Lower leg skin (tissue), 4 donors: ENCODE results near the gene VPREB3. TPM values are rescaled to one million over a fixed set of nuclear protein-coding genes. Genes with fewer than 3 reads are reported as not detected.

Experiments used
- DNase-seq, 2 donors: peaks; one replicate each; pipeline ENCODE4 v3.0.0-alpha.2; 2019; ENCODE audit warnings: low spot score in 2 of 2
- H3K4me3 ChIP-seq: fragments of 200-600 bp; sonication (generic); 2 replicates; pipeline ENCODE4 v1.5.1; 2017; ENCODE audit warnings: mild to moderate bottlenecking, low read depth; ENCODE audit not compliant: poor library complexity, severe bottlenecking
- POLR2A ChIP-seq, 2 donors: fragments of 450-650 bp; IDR thresholded peaks; one replicate each; pipeline ENCODE4 v1.6.1; 2016 to 2017; ENCODE audit warnings: antibody characterized with exemption in 2 of 2, mild to moderate bottlenecking in 1 of 2, moderate library complexity in 1 of 2
- WGBS, 2 donors: methylation state at CpG; one replicate each; pipeline ENCODE4 v1.1.5; 2018; 5-methylcytosine and 5-hydroxymethylcytosine counted together
- intact Hi-C: fragments of 100-400 bp; cut with DNase I; formaldehyde crosslinking; loops from one replicate; pipeline ENCODE4 v1.15.0; 2023; ENCODE audit warnings: low total_unique reads
- total RNA-seq, 4 donors: library from RNA; depleted of rRNA; stranded (reverse); fragments of >200 nt; gene quantifications; one replicate each; pipeline ENCODE4 v1.1.0, GENCODE V29; 2016
- TF ChIP-seq, protein P1 (sequence below), 3 donors: fragments of 450-650 bp; IDR thresholded peaks; one replicate each; pipeline ENCODE4 v1.5.1; 2016; ENCODE audit warnings: antibody characterized with exemption in 3 of 3, mild to moderate bottlenecking in 3 of 3, moderate library complexity in 2 of 3

VPREB3 gene
- total RNA-seq, 4 donors from 2014 or later, result not detected

DNA sequence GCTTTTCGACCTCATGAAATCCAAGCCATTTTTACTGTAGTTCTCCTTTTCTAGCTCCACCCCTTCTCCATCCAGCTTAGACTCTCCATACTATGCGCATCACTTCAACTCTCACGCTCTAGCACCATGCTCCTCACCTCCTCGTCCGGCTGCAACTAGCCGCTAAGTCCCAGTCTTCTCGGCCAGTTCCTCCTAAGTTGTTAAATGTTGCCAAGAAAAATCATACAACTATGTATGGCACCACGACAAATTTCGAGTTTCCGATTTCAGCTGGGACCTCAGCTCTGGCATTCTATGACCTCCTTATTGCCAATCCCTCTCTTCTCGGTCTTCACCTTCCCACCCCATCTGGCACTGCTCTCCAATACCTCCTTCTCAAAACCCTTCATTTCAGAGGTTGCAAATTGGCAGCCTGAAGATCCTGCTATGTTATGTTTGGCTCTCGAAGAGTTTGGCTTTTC lies 4.4 kb downstream of the VPREB3 start:
- no peak for TF ChIP-seq POLR2A (IDR thresholded peaks at IDR 0.05)
- TF ChIP-seq, protein P1, sequence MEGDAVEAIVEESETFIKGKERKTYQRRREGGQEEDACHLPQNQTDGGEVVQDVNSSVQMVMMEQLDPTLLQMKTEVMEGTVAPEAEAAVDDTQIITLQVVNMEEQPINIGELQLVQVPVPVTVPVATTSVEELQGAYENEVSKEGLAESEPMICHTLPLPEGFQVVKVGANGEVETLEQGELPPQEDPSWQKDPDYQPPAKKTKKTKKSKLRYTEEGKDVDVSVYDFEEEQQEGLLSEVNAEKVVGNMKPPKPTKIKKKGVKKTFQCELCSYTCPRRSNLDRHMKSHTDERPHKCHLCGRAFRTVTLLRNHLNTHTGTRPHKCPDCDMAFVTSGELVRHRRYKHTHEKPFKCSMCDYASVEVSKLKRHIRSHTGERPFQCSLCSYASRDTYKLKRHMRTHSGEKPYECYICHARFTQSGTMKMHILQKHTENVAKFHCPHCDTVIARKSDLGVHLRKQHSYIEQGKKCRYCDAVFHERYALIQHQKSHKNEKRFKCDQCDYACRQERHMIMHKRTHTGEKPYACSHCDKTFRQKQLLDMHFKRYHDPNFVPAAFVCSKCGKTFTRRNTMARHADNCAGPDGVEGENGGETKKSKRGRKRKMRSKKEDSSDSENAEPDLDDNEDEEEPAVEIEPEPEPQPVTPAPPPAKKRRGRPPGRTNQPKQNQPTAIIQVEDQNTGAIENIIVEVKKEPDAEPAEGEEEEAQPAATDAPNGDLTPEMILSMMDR (IDR thresholded peaks at IDR 0.05), result no peak
- no peak for DNase-seq
- intact Hi-C loops, result no loop called here
- WGBS, 2 donors, result 31 to 34% methylated on average over 12 of the region's 12 CpGs
- no peak overlapping the region for H3K4me3 ChIP-seq

GRCh38 chr22:23745791-23746190 lies 8.4 kb downstream of the VPREB3 start:
- 87 to 92% methylated on average over 6 of the region's 6 CpGs for WGBS, 2 donors
- TF ChIP-seq POLR2A (IDR thresholded peaks at IDR 0.05), result no peak
- TF ChIP-seq, protein P1 (IDR thresholded peaks at IDR 0.05), result no peak
- DNase-seq, result no peak
- intact Hi-C loops, result no loop called here
- no peak overlapping the region for H3K4me3 ChIP-seq

DNA sequence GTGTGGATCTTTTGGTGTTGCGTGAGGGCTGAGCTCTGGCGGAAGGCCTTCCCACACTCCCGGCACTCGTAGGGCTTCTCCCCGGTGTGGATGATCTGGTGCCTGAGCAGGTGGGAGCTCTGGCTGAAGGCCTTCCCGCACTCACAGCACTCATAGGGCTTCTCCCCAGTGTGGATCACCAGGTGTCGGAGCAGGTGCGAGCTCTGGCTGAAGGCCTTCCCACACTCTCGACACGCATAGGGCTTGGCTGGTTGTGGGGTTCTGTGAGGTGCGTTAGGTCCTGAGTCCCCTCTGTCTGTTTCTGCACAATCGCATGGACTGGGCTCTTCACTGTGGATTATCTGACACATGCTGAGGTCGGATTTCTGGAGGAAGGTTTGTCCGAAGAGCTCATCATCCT lies 9.7 kb downstream of the VPREB3 start:
- TF ChIP-seq POLR2A (IDR thresholded peaks at IDR 0.05), result no peak
- TF ChIP-seq, protein P1 (IDR thresholded peaks at IDR 0.05), result no peak
- WGBS, 2 donors, result 94 to 96% methylated on average over 9 to 14 of the region's 14 CpGs
- DNase-seq, result no peak
- no peak overlapping the region for H3K4me3 ChIP-seq
- intact Hi-C loops, result no loop called here

DNA sequence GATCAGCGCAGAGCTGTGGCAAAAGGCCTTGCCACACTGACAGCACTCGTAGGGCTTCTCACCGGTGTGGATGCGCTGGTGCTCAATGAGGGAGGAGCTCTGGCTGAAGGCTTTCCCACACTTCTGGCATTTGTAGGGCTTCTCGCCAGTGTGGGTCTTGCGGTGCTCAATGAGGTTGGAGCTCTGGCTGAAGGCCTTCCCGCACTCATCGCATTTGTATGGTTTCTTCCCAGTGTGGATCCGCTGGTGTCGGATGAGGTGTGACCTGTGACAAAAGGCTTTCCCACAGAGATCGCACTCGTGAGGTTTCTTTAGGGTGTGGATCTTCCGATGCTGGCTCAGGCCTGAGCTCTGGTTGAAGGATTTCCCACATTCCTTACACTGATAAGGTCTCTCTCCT lies 10.2 kb downstream of the VPREB3 start:
- WGBS, 2 donors, result 96 to 97% methylated on average over 13 of the region's 13 CpGs
- H3K4me3 ChIP-seq, result no peak overlapping the region
- intact Hi-C loops, result no loop called here
- DNase-seq, result no peak
- TF ChIP-seq POLR2A (IDR thresholded peaks at IDR 0.05), result no peak
- TF ChIP-seq, protein P1 (IDR thresholded peaks at IDR 0.05), result no peak

DNA sequence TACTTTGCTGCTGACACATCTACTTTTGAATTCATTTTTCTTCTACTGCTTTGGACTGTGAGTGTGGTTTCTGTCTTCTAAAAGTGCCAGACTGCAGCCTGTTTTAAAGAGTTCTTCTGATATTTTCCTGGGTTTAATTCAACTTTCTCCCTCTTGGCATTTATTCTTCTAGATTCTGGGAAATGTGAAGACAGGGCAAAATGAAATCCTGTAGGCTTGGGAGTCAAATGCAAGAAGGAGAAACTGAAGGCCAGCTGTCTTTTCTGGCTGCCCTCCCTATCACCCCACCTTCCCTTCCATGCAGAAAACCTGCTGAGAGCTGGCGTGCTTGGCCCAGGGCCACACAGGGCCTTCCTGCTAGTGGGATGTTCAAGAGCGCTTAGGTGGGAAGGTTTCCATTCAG lies 10.9 kb downstream of the VPREB3 start:
- WGBS, 2 donors, result 79 to 82% methylated on average over 2 of the region's 2 CpGs
- intact Hi-C loops, result no loop called here
- DNase-seq, result no peak
- H3K4me3 ChIP-seq, result no peak overlapping the region
- TF ChIP-seq POLR2A (IDR thresholded peaks at IDR 0.05), result no peak
- TF ChIP-seq, protein P1 (IDR thresholded peaks at IDR 0.05), result no peak
